ENCODE data around the gene HBG1. TPM values are rescaled to one million over a fixed set of nuclear protein-coding genes. Genes with fewer than 3 reads are reported as not detected.

The HBG1 gene
- total RNA-seq, 4 donors from 2014 or later = not detected

DNA sequence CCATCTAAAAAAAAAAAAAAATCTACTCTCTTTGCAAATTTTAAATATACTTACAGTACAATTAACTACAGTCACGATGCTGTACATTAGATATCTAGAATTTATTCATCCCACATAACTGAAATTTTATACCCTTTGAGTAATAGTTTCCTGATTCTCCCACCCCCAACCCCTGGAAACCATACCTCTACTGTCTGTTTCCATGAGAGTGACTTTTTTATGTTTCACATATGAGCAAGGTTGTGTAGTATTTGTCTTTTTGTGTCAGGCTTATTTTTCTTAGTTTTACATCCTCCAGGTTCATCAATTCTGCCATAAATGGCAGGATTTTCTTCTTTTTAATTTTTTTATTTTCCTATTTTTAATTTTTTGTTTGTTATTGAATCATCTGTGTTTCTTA, 26.0 kb downstream of the HBG1 start:
- no peaks in the 10 kb centered on the region for H3K4me1 ChIP-seq
- TF ChIP-seq, protein P1, sequence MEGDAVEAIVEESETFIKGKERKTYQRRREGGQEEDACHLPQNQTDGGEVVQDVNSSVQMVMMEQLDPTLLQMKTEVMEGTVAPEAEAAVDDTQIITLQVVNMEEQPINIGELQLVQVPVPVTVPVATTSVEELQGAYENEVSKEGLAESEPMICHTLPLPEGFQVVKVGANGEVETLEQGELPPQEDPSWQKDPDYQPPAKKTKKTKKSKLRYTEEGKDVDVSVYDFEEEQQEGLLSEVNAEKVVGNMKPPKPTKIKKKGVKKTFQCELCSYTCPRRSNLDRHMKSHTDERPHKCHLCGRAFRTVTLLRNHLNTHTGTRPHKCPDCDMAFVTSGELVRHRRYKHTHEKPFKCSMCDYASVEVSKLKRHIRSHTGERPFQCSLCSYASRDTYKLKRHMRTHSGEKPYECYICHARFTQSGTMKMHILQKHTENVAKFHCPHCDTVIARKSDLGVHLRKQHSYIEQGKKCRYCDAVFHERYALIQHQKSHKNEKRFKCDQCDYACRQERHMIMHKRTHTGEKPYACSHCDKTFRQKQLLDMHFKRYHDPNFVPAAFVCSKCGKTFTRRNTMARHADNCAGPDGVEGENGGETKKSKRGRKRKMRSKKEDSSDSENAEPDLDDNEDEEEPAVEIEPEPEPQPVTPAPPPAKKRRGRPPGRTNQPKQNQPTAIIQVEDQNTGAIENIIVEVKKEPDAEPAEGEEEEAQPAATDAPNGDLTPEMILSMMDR (IDR thresholded peaks at IDR 0.05) = no peak
- TF ChIP-seq POLR2A (IDR thresholded peaks at IDR 0.05) (no peak), POLR2AphosphoS5 (IDR thresholded peaks at IDR 0.05) (no peak), EP300 (IDR thresholded peaks at IDR 0.05) (no peak)
- WGBS = 67% methylated on average over 1 of the region's 1 CpG
- no peak overlapping the region for H3K4me3 ChIP-seq
- DNase-seq (ENCODE audit: low spot score in 2 of 2) = no peak
- no peak overlapping the region for H3K27ac ChIP-seq
- no peaks in the 10 kb centered on the region for H3K9me3 ChIP-seq
- no peaks in the 10 kb centered on the region for H3K27me3 ChIP-seq
- H3K36me3 ChIP-seq = no peaks in the 10 kb centered on the region

DNA sequence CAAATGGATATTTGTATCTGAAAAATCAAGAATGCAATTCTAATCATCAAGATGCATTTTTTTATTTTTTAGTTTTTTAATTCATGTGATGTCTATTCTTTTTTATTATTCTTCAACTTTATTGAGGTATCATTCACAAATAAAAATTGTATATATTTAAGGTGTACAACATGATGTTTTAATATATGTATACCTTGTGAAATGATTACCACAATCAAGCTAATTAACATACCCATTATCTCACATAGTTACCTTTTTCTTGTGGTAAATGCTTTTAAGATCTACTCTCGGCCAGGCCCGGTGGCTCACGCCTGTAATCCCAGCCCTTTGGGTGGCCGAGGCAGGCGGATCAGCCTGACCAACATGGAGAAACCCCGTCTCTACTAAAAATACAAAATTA, 26.5 kb downstream of the HBG1 start:
- WGBS = 91% methylated on average over 6 of the region's 6 CpGs
- H3K27ac ChIP-seq = no peak overlapping the region
- TF ChIP-seq, protein P1 (IDR thresholded peaks at IDR 0.05) = no peak
- no peak for TF ChIP-seq POLR2A (IDR thresholded peaks at IDR 0.05)
- no peak for TF ChIP-seq POLR2AphosphoS5 (IDR thresholded peaks at IDR 0.05)
- TF ChIP-seq EP300 (IDR thresholded peaks at IDR 0.05) = no peak
- H3K9me3 ChIP-seq = no peaks in the 10 kb centered on the region
- no peak for DNase-seq (ENCODE audit: low spot score in 2 of 2)
- H3K4me3 ChIP-seq = no peak overlapping the region
- H3K4me1 ChIP-seq = no peaks in the 10 kb centered on the region
- no peaks in the 10 kb centered on the region for H3K27me3 ChIP-seq
- H3K36me3 ChIP-seq = no peaks in the 10 kb centered on the region

DNA sequence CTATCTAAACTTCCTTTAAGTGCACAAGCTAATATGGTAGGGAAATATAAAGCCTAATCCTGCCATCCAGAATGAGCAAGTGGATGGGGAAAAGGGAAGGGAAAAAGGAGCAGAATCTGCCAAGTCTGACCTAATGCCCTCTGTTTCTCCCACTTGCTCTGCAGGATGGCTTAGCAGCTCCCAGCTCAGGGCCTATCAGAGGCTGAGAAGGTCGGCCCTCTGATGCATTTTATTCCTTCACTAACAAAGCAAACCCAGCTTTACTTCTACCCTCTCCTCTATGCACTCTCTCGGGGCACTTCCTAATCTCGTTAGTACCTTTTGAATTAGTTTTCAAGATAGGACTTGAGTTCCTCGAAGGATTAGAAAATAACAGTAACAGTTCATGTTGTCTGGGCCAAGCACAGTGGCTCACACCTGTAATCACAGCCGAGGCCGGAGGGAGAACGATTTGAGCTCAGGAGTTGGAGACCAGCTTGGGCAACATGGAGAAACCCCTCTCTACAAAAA, 39.2 kb downstream of the HBG1 start:
- no peaks in the 10 kb centered on the region for H3K9me3 ChIP-seq
- no peak for DNase-seq (ENCODE audit: low spot score in 2 of 2)
- no peaks in the 10 kb centered on the region for H3K4me1 ChIP-seq
- no peak overlapping the region for H3K27ac ChIP-seq
- no peak overlapping the region for H3K4me3 ChIP-seq
- WGBS = 65% methylated on average over 7 of the region's 7 CpGs
- no peaks in the 10 kb centered on the region for H3K36me3 ChIP-seq
- TF ChIP-seq POLR2AphosphoS5 (IDR thresholded peaks at IDR 0.05) = no peak
- H3K27me3 ChIP-seq = no peaks in the 10 kb centered on the region

DNA sequence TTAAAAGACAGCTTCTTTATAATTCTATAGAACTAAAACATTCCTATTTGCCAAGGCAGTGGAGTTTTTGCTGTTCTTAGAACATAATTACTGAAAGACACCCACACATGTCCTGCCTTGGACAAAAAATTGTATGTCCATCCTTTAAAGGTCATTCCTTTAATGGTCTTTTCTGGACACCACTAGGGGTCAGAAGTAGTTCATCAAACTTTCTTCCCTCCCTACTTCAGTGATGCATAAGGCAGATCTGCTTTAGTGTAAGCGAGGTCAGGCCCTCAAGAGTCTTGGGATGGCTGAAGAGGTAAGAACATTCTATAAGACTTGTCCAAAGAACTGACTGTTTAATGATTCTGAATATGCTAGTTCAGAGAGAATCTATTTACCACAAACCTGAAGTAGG, 44.9 kb downstream of the HBG1 start:
- H3K4me1 ChIP-seq = no peaks in the 10 kb centered on the region
- WGBS = 21% methylated on average over 1 of the region's 1 CpG
- no peaks in the 10 kb centered on the region for H3K27me3 ChIP-seq
- DNase-seq (ENCODE audit: low spot score in 2 of 2) = no peak
- H3K27ac ChIP-seq = no peak overlapping the region
- no peaks in the 10 kb centered on the region for H3K36me3 ChIP-seq
- TF ChIP-seq, protein P1 (IDR thresholded peaks at IDR 0.05) = no peak
- TF ChIP-seq EP300 (IDR thresholded peaks at IDR 0.05) (no peak), POLR2A (IDR thresholded peaks at IDR 0.05) (no peak), POLR2AphosphoS5 (IDR thresholded peaks at IDR 0.05) (no peak)
- H3K9me3 ChIP-seq = no peaks in the 10 kb centered on the region
- no peak overlapping the region for H3K4me3 ChIP-seq

DNA sequence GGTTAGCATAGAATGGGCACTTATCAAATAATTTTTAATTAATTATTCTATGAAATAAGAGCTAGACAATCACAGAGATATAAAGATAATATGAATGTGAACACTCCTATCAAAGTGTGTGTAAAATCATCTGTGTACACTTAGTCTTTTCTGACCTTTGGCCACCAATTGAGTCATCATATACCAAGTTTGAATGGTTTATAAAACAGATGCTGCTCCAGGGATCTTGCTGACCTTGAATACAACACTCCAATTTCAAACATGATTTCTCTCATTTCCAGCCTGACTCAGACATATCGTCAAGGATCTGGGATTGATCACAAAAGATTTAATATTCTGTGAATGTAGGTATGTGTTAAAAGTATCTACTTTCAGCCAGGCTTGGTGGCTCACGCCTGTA, 46.3 kb downstream of the HBG1 start:
- no peaks in the 10 kb centered on the region for H3K36me3 ChIP-seq
- WGBS = 80% methylated on average over 2 of the region's 2 CpGs
- no peak for DNase-seq (ENCODE audit: low spot score in 2 of 2)
- TF ChIP-seq POLR2A (IDR thresholded peaks at IDR 0.05) (no peak), EP300 (IDR thresholded peaks at IDR 0.05) (no peak), POLR2AphosphoS5 (IDR thresholded peaks at IDR 0.05) (no peak)
- TF ChIP-seq, protein P1 (IDR thresholded peaks at IDR 0.05) = no peak
- no peak overlapping the region for H3K27ac ChIP-seq
- H3K9me3 ChIP-seq = no peaks in the 10 kb centered on the region
- no peaks in the 10 kb centered on the region for H3K27me3 ChIP-seq
- no peaks in the 10 kb centered on the region for H3K4me1 ChIP-seq
- no peak overlapping the region for H3K4me3 ChIP-seq

DNA sequence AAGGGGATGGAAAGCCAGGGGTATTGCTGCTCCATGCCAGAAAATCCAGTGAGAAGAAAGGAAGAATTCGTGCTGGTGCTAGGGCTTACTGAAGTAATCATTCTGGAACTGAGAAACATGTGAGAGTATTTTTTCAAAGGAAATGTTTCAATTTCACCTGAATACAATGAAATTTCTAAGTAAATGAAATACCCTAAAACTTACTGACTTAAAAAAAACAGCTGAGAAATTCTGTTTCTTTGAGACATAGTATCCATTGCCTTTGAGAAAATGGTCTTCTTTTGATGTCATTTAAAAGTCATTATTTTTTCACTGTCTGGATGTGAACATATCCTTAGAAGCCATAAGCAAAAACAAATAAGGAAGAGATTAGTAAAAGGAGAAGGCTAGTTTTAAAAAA, 49.1 kb downstream of the HBG1 start, which contains the start of gene OR51V1:
Gene OR51V1, minus strand, starts transcription at position 101 of the 400 bp plus-strand sequence. Its CDS starts 0 bp downstream, at position 101.
- H3K4me1 ChIP-seq = no peaks in the 10 kb centered on the region
- WGBS = 79% methylated on average over 1 of the region's 1 CpG
- TF ChIP-seq, protein P1 (IDR thresholded peaks at IDR 0.05) = no peak
- TF ChIP-seq EP300 (IDR thresholded peaks at IDR 0.05) (no peak), POLR2A (IDR thresholded peaks at IDR 0.05) (no peak), POLR2AphosphoS5 (IDR thresholded peaks at IDR 0.05) (no peak)
- DNase-seq (ENCODE audit: low spot score in 2 of 2) = no peak
- H3K9me3 ChIP-seq = no peaks in the 10 kb centered on the region
- no peak within 1 kb of the TSS for H3K4me3 ChIP-seq
- H3K36me3 ChIP-seq = no peaks in the 10 kb centered on the region
- H3K27me3 ChIP-seq = no peaks in the 10 kb centered on the region
- H3K27ac ChIP-seq = no peak within 1 kb of the TSS

Data from suprapubic skin (tissue), 4 donors.